Esophagus squamous epithelium (tissue), 5 donors: ENCODE measurements around the gene CFAP65. TPM values are rescaled to one million over a fixed set of nuclear protein-coding genes. Genes with fewer than 3 reads are reported as not detected.

Source experiments
- DNase-seq: peaks from one replicate; lab custom pipeline; 2025; lab: John Stamatoyannopoulos, UW
- H3K27ac ChIP-seq, 4 donors: fragments of 200-600 bp; sonication (generic); one replicate each; pipeline ENCODE4 v1.5.1; 2016 to 2019; ENCODE audit warnings: mild to moderate bottlenecking in 1 of 4
- H3K27me3 ChIP-seq, 4 donors: fragments of 200-600 bp; sonication (generic); 1 replicate in 3 of 4; 2 replicates in 1 of 4; pipeline versions ENCODE4 v1.5.1 to v1.6.0; 2017 to 2021; ENCODE audit warnings: antibody characterized with exemption in 1 of 4
- H3K36me3 ChIP-seq, 3 donors: fragments of 200-600 bp; sonication (generic); one replicate each; pipeline ENCODE4 v1.5.1; 2016 to 2019
- H3K4me1 ChIP-seq, 3 donors: fragments of 200-600 bp; sonication (generic); one replicate each; pipeline ENCODE4 v1.5.1; 2017 to 2019
- H3K4me3 ChIP-seq, 4 donors: fragments of 200-600 bp; sonication (generic); 1 replicate in 3 of 4; 2 replicates in 1 of 4; pipeline ENCODE4 v1.5.1; 2016 to 2019; ENCODE audit warnings: mild to moderate bottlenecking in 2 of 4, moderate library complexity in 1 of 4
- H3K9me3 ChIP-seq, 3 donors: fragments of 200-600 bp; sonication (generic); one replicate each; pipeline ENCODE4 v1.5.1; 2016 to 2019
- CTCF ChIP-seq, 6 experiments: fragments of 450-650 bp in 4 of 6; fragments of 200-600 bp in 2 of 6; sonication (generic) in 2 of 6; IDR thresholded peaks; one replicate each; pipeline ENCODE4 v1.5.1; 2016 to 2019; ENCODE audit warnings: antibody characterized with exemption in 6 of 6, mild to moderate bottlenecking in 4 of 6, moderate library complexity in 4 of 6
- POLR2A ChIP-seq, 4 donors: fragments of 450-650 bp; IDR thresholded peaks; one replicate each; pipeline ENCODE4 v1.6.1; 2017; ENCODE audit warnings: antibody characterized with exemption in 4 of 4, mild to moderate bottlenecking in 4 of 4, moderate library complexity in 3 of 4
- WGBS, 2 donors: methylation state at CpG; one replicate each; pipeline ENCODE4 v1.1.5; 2018; 5-methylcytosine and 5-hydroxymethylcytosine counted together
- intact Hi-C: fragments of 100-400 bp; cut with DNase I; formaldehyde crosslinking; loops from one replicate; pipeline ENCODE4 v1.15.0; 2022
- total RNA-seq, 4 donors: library from RNA; depleted of rRNA; stranded (reverse); fragments of >200 nt; gene quantifications; one replicate each; pipeline ENCODE4 v1.1.0, GENCODE V29; 2016
- donor health status: DM: yes; HTN: yes; CAD: no.

The CFAP65 gene
- total RNA-seq, 4 donors from 2014 or later = 0.19 TPM; not detected in 3

DNA sequence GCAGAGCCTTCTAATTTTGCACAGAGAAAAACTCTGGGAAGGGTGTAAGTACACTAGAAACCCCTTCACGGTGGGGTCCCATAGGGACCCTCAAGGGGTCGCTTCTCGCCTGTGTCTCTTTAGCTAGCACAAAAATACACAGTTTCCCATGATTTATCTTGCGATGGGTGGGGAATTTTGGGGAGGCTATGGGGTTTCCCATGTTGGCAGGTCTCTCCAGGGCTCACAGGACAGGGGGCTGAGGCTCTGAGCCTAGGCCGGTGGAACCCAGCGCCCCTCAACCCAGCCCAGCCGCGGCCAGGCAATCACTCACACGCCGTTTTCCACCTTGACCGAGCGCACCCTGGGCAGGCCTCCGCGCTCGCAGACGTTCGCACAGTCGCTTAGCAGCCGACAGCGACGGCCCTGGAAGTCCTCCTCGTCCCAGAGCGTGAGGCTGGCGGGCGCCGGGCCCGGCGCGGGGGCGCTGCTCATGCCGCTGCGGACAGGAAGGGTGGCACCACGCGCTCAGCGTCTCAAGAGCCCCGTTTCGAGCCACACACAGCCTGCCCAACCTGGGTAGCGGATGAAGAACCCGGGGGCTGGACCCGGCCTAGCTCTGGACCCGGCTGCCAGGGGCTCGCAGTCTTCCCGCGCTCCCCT is 48.5 kb downstream of the CFAP65 start:
- Histone ChIP-seq H3K27me3 (peaks cover 15 to 100% (median 64%) of the 10 kb centered on the region in 4 donors), H3K36me3 (no peaks in the 10 kb centered on the region), H3K4me3 (peak overlapping the region; percentile 24 to 66 (median 40)), H3K4me1 (peaks cover 19 to 43% (median 21%) of the 10 kb centered on the region in 3 donors), H3K9me3 (no peaks in the 10 kb centered on the region), H3K27ac (no peak overlapping the region)
- 0 to 4% methylated on average over 1 to 13 of the region's 44 CpGs for WGBS, 2 donors
- no peak for TF ChIP-seq CTCF (IDR thresholded peaks at IDR 0.05)
- TF ChIP-seq POLR2A (IDR thresholded peaks at IDR 0.05) = no peak
- no peak for DNase-seq
- intact Hi-C loops = no loop called here

GRCh38 chr2:218992196-218992595 is 49.1 kb downstream of the CFAP65 start:
- intact Hi-C loops = no loop called here
- peaks cover 19 to 37% (median 21%) of the 10 kb centered on the region in 3 donors for H3K4me1 ChIP-seq
- no peaks in the 10 kb centered on the region for H3K9me3 ChIP-seq
- no peak overlapping the region for H3K4me3 ChIP-seq
- H3K27ac ChIP-seq = no peak overlapping the region
- H3K36me3 ChIP-seq = no peaks in the 10 kb centered on the region
- DNase-seq = no peak
- TF ChIP-seq POLR2A (IDR thresholded peaks at IDR 0.05) (no peak), CTCF (IDR thresholded peaks at IDR 0.05) (no peak)
- WGBS, 2 donors = 22 to 26% methylated on average over 3 of the region's 7 CpGs
- H3K27me3 ChIP-seq = peaks cover 15 to 100% (median 64%) of the 10 kb centered on the region in 4 donors

GRCh38 chr2:218991674-218992168 is 49.6 kb downstream of the CFAP65 start:
- peaks cover 15 to 100% (median 66%) of the 10 kb centered on the region in 4 donors for H3K27me3 ChIP-seq
- intact Hi-C loops = no loop called here
- 10 to 24% methylated on average over 8 to 12 of the region's 13 CpGs for WGBS, 2 donors
- peaks cover 19 to 32% (median 21%) of the 10 kb centered on the region in 3 donors for H3K4me1 ChIP-seq
- no peaks in the 10 kb centered on the region for H3K9me3 ChIP-seq
- H3K27ac ChIP-seq = no peak overlapping the region
- no peaks in the 10 kb centered on the region for H3K36me3 ChIP-seq
- H3K4me3 ChIP-seq = no peak overlapping the region
- TF ChIP-seq CTCF (IDR thresholded peaks at IDR 0.05) = no peak
- no peak for TF ChIP-seq POLR2A (IDR thresholded peaks at IDR 0.05)
- DNase-seq = no peak

GRCh38 chr2:218990612-218991011 is 50.7 kb downstream of the CFAP65 start:
- intact Hi-C loops = no loop called here
- DNase-seq = no peak

More at GRCh38 chr2:218990612-218991011, 50.7 kb downstream of the CFAP65 start:
- WGBS, 2 donors = 12 to 14% methylated on average over 4 to 6 of the region's 6 CpGs
- H3K4me3 ChIP-seq = no peak overlapping the region
- no peaks in the 10 kb centered on the region for H3K36me3 ChIP-seq
- H3K27me3 ChIP-seq = peaks cover 13 to 100% (median 73%) of the 10 kb centered on the region in 4 donors
- no peak for TF ChIP-seq POLR2A (IDR thresholded peaks at IDR 0.05)
- no peak for TF ChIP-seq CTCF (IDR thresholded peaks at IDR 0.05)
- no peaks in the 10 kb centered on the region for H3K9me3 ChIP-seq
- peaks cover 13 to 22% (median 15%) of the 10 kb centered on the region in 3 donors for H3K4me1 ChIP-seq
- no peak overlapping the region for H3K27ac ChIP-seq
